ENCODE measurements around the gene RBM20. TPM values are rescaled to one million over a fixed set of nuclear protein-coding genes. Genes with fewer than 3 reads are reported as not detected.

RBM20 gene
- total and polyA plus RNA-seq, 2 experiments from 2014 or later: 0.05 to 0.17 TPM

- no peak for TF ChIP-seq EZH2phosphoT487 (IDR thresholded peaks at IDR 0.05; ENCODE audit: unreplicated experiment)
- TF ChIP-seq CTCF (conservative IDR thresholded peaks at IDR 0.05; ENCODE audit: low read depth in 2 of 2): no peak
- TF ChIP-seq ZNF114 (CRISPR knock-in tag; IDR thresholded peaks at IDR 0.05): no peak
- no peak for TF ChIP-seq ZNF331 (CRISPR knock-in tag; IDR thresholded peaks at IDR 0.05; ENCODE audit: low read depth)
- TF ChIP-seq EZH2 (IDR thresholded peaks at IDR 0.05; ENCODE audit: low read depth, unreplicated experiment): no peak
- no peak for TF ChIP-seq STAT1 (IDR thresholded peaks at IDR 0.05; ENCODE audit: unreplicated experiment)
- TF ChIP-seq POLR2AphosphoS5 (IDR thresholded peaks at IDR 0.05; ENCODE audit: low read depth): no peak
- no peak for TF ChIP-seq JUNB (IDR thresholded peaks at IDR 0.05; ENCODE audit: unreplicated experiment)
These were observed 206.0 kb downstream of the RBM20 start (continued) for GRCh38 chr10:110850099-110850498.

- H3K27ac Mint-ChIP-seq: no peak overlapping the region
- no peak overlapping the region for H3K4me3 Mint-ChIP-seq
- no peaks in the 10 kb centered on the region for H4K20me1 ChIP-seq (replicated peaks; ENCODE audit: insufficient read depth)
- no peaks in the 10 kb centered on the region for H3F3A ChIP-seq (replicated peaks; ENCODE audit: low read depth)
- no peaks in the 10 kb centered on the region for H3K27me3 ChIP-seq (ENCODE audit: insufficient read depth)
- no peak overlapping the region for H2AFZ ChIP-seq
- DNase-seq (ENCODE audit: low spot score): no peak
- no peaks in the 10 kb centered on the region for H3K36me3 ChIP-seq (ENCODE audit: insufficient read depth)
- H3K36me3 Mint-ChIP-seq (ENCODE audit: low read depth): no peaks in the 10 kb centered on the region
- H3K4me1 Mint-ChIP-seq: no peaks in the 10 kb centered on the region
- no peaks in the 10 kb centered on the region for H3K4me1 ChIP-seq (ENCODE audit: insufficient read depth)
- peaks cover 4% of the 10 kb centered on the region for H3K27me3 Mint-ChIP-seq (ENCODE audit: insufficient read depth, low read depth, poor library complexity)
- H3K4me3 ChIP-seq: no peak overlapping the region
- H3K79me2 ChIP-seq (replicated peaks; ENCODE audit: insufficient read depth): no peaks in the 10 kb centered on the region
- H3K27ac ChIP-seq (ENCODE audit: low read depth): no peak overlapping the region
- H3K4me2 ChIP-seq: no peak overlapping the region
- no peaks in the 10 kb centered on the region for H3K9me2 ChIP-seq (ENCODE audit: insufficient read depth)
- H3K9me3 Mint-ChIP-seq: no peaks in the 10 kb centered on the region
- no peak for ATAC-seq
- TF ChIP-seq ETS1 (IDR thresholded peaks at IDR 0.05): no peak
- TF ChIP-seq ZNF331 (CRISPR knock-in tag; IDR thresholded peaks at IDR 0.05; ENCODE audit: low read depth): no peak
- TF ChIP-seq CTCF (conservative IDR thresholded peaks at IDR 0.05; ENCODE audit: low read depth in 2 of 2): no peak
- no peak for TF ChIP-seq POLR2AphosphoS5 (IDR thresholded peaks at IDR 0.05; ENCODE audit: low read depth)
- no peak for TF ChIP-seq CREB1 (CRISPR knock-in tag; IDR thresholded peaks at IDR 0.05; ENCODE audit: low read depth)
- TF ChIP-seq ZNF114 (CRISPR knock-in tag; IDR thresholded peaks at IDR 0.05): no peak
- TF ChIP-seq EZH2 (IDR thresholded peaks at IDR 0.05; ENCODE audit: low read depth, unreplicated experiment): no peak
- no peak for TF ChIP-seq STAT1 (IDR thresholded peaks at IDR 0.05; ENCODE audit: unreplicated experiment)
- no peak for TF ChIP-seq REST (IDR thresholded peaks at IDR 0.05; ENCODE audit: unreplicated experiment)
- no peak for TF ChIP-seq EZH2phosphoT487 (IDR thresholded peaks at IDR 0.05; ENCODE audit: unreplicated experiment)
- no peak for TF ChIP-seq NANOG (IDR thresholded peaks at IDR 0.05; ENCODE audit: borderline replicate concordance)
These were observed 207.0 kb downstream of the RBM20 start for GRCh38 chr10:110851020-110851612.

All from GM23338 (cell line).